ENCODE results near the gene FLT1.

DNA sequence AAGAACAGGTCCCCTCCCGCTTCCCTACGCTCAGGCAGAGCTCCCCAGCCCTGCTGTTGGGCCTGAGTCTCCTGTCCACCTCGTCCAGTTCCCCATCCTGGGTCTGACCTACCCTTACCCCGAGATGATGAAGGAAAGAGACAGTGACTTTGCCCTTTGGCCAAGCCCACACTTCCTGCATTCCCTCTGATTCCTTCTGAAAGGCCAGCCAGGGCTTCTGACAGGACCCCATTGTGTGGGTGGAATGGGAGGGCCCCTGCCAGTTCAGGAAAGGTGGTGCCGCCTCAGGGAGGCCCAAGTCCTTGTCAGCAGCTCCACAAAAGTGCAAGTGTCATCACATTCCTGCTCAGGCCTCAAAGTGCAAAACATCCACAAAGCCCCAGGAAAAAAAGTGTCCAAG, 178.8 kb downstream of the FLT1 start:
- TF ChIP-seq, protein P1, sequence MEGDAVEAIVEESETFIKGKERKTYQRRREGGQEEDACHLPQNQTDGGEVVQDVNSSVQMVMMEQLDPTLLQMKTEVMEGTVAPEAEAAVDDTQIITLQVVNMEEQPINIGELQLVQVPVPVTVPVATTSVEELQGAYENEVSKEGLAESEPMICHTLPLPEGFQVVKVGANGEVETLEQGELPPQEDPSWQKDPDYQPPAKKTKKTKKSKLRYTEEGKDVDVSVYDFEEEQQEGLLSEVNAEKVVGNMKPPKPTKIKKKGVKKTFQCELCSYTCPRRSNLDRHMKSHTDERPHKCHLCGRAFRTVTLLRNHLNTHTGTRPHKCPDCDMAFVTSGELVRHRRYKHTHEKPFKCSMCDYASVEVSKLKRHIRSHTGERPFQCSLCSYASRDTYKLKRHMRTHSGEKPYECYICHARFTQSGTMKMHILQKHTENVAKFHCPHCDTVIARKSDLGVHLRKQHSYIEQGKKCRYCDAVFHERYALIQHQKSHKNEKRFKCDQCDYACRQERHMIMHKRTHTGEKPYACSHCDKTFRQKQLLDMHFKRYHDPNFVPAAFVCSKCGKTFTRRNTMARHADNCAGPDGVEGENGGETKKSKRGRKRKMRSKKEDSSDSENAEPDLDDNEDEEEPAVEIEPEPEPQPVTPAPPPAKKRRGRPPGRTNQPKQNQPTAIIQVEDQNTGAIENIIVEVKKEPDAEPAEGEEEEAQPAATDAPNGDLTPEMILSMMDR (IDR thresholded peaks at IDR 0.05): no peak
- no peak for TF ChIP-seq POLR2A (IDR thresholded peaks at IDR 0.05)
- TF ChIP-seq POLR2AphosphoS5 (IDR thresholded peaks at IDR 0.05): no peak

Measured in breast epithelium (tissue), 3 donors.